ENCODE data around the gene INSRR. TPM values are rescaled to one million over a fixed set of nuclear protein-coding genes. Genes with fewer than 3 reads are reported as not detected.

The INSRR gene
- total and polyA plus RNA-seq, 2 of the 8 experiments (the other 6 are each of a cell fraction or from before 2014, with no cell fraction given), result 0.02 TPM; not detected in 1

- Histone ChIP-seq H3K14ac (ENCODE audit: insufficient read length) (no peak overlapping the region), H4K91ac (replicated peaks; ENCODE audit: insufficient read length, low read length) (no peak overlapping the region), H2AFZ (ENCODE audit: low read length) (no peak overlapping the region), H2AK5ac (ENCODE audit: low read depth, low read length) (no peak overlapping the region), H4K20me1 (replicated peaks in 1 of 2; ENCODE audit: control insufficient read depth in 1 of 2, insufficient read depth in 2 of 2, low read length in 2 of 2) (no peaks in the 10 kb centered on the region), H3K23ac (ENCODE audit: insufficient read length) (no peak overlapping the region), H4K8ac (ENCODE audit: extremely low read depth, insufficient read depth, low read length) (peak overlapping the region; percentile 11; the same call in 1 of the 2 replicates), H2BK15ac (ENCODE audit: low read length) (no peak overlapping the region), H3K79me1 (ENCODE audit: low read depth, low read length) (no peaks in the 10 kb centered on the region), H2BK5ac (ENCODE audit: low read depth, low read length) (no peak overlapping the region), H3K36me3 (ENCODE audit: control insufficient read depth in 2 of 4, insufficient read depth in 4 of 4, low read length in 3 of 4) (no peaks in the 10 kb centered on the region), H3K27ac (ENCODE audit: low read depth, low read length) (no peak overlapping the region), H3K18ac (ENCODE audit: extremely low read depth, low read length) (no peak overlapping the region), H3K4me3 (ENCODE audit: extremely low read depth in 1 of 4, insufficient read depth in 2 of 4, low read depth in 3 of 4, low read length in 4 of 4) (no peak overlapping the region), H3K4me1 (replicated peaks in 1 of 4; ENCODE audit: control insufficient read depth in 3 of 4, insufficient read depth in 4 of 4, low read length in 3 of 4) (peaks cover 0 to 4% (median under 1%) of the 10 kb centered on the region in 4 experiments; a peak in 5 of 7 replicates), H3K56ac (replicated peaks; ENCODE audit: insufficient read length, low read depth, low read length) (no peak overlapping the region), H3K4ac (replicated peaks; ENCODE audit: insufficient read length, low read depth, low read length) (no peak overlapping the region), H4K5ac (ENCODE audit: insufficient read length, low read depth, low read length) (no peak overlapping the region), H3K79me2 (ENCODE audit: control insufficient read depth in 1 of 2, insufficient read depth in 2 of 2, low read length in 2 of 2) (no peaks in the 10 kb centered on the region), H2BK20ac (ENCODE audit: low read length) (no peak overlapping the region), H3K4me2 (ENCODE audit: insufficient read depth in 1 of 2, low read depth in 2 of 2, low read length in 2 of 2) (no peak overlapping the region), H2BK120ac (replicated peaks; ENCODE audit: low read depth, low read length) (no peak overlapping the region), H3K23me2 (ENCODE audit: low read depth, low read length) (no peaks in the 10 kb centered on the region), H3K27me3 (replicated peaks in 1 of 4; ENCODE audit: control insufficient read depth in 3 of 4, extremely low read depth in 1 of 4, insufficient read depth in 3 of 4, low read length in 3 of 4) (peaks cover 0 to 19% (median 17%) of the 10 kb centered on the region in 4 experiments; a peak in 6 of 7 replicates), H2BK12ac (ENCODE audit: low read depth, low read length) (0 out of 2 replicates have a peak overlapping the region, but pooled peaks have one; percentile 27), H3K9me3 (ENCODE audit: insufficient read depth in 2 of 2, low read depth in 1 of 2, low read length in 1 of 2) (no peaks in the 10 kb centered on the region), H3K9ac (replicated peaks in 1 of 4; ENCODE audit: extremely low read depth in 1 of 4, low read depth in 3 of 4, low read length in 3 of 4) (no peak overlapping the region)
- ChIA-PET CTCF (ENCODE audit: partially characterized antibody) (interaction anchor here (0.6 to 31.8 kb wide), 16 partner anchors 9 to 120 kb away, joined by 3 to 491 read pairs (median 4); partner anchors contain the start of genes CRABP2, INSRR, NTRK1 and SH2D2A), POLR2A (ENCODE audit: partially characterized antibody) (interaction anchor here (1.2 to 2.0 kb wide), 4 partner anchors 8 to 57 kb away, joined by 3 to 6 read pairs (median 4); partner anchors contain the start of genes HDGF and NTRK1)
- 81% methylated on average over 16 of the region's 16 CpGs; no CpG with 5 or more reads in 1 of the 2 experiments for WGBS, 2 experiments (ENCODE audit: extremely low coverage in 1 of 2, insufficient coverage in 1 of 2, insufficient read length in 1 of 2, insufficient replicate concordance in 2 of 2, low coverage in 1 of 2, low lambda C conversion rate in 2 of 2, missing lambda C conversion rate in 1 of 2)
- DNase-seq (ENCODE audit: low read depth in 1 of 2, low spot score in 2 of 2) (no peak), FAIRE-seq (no peak)
- TF ChIP-seq GABPA (IDR thresholded peaks at IDR 0.05; ENCODE audit: borderline replicate concordance, insufficient read depth, low read length) (no peak), KDM4A (IDR thresholded peaks at IDR 0.05; ENCODE audit: low read depth, low read length, severe bottlenecking) (no peak), NRF1 (IDR thresholded peaks at IDR 0.05; ENCODE audit: low read depth, low read length) (no peak), PHF8 (conservative IDR thresholded peaks at IDR 0.05; ENCODE audit: low read depth, low read length) (no peak), RBBP5 (IDR thresholded peaks at IDR 0.05; ENCODE audit: borderline replicate concordance, low read depth, low read length) (no peak), CHD1 (IDR thresholded peaks at IDR 0.05; ENCODE audit: low read depth, low read length) (no peak), TCF12 (IDR thresholded peaks at IDR 0.05; ENCODE audit: low read depth, low read length) (no peak), RNF2 (IDR thresholded peaks at IDR 0.05; ENCODE audit: borderline replicate concordance, low read depth, low read length, missing control alignments, poor library complexity, severe bottlenecking) (no peak), ZNF274 (IDR thresholded peaks at IDR 0.05; ENCODE audit: borderline replicate concordance, extremely low read depth, low read length) (no peak), CTBP2 (IDR thresholded peaks at IDR 0.05; ENCODE audit: borderline replicate concordance, insufficient read depth, insufficient read length, low read length) (no peak), JUND (IDR thresholded peaks at IDR 0.05; ENCODE audit: low read length) (no peak)
Observed at GRCh38 chr1:156808186-156809030, 50.5 kb downstream of the INSRR start.
